IMR-90 (cell line): ENCODE measurements around the gene PKD1L1. TPM values are rescaled to one million over a fixed set of nuclear protein-coding genes. Genes with fewer than 3 reads are reported as not detected.

Source experiments
- ATAC-seq: fragments of 200-7000 bp; cut with Tn5 transposase; 2 replicates; pipeline ENCODE4 v1.9.1; 2020; ENCODE audit warnings: low read depth, mild to moderate bottlenecking, moderate library complexity
- BruUV-seq: library from RNA; stranded (reverse); fragments of 400-500 nt; replicated peaks from 2 replicates; lab custom pipeline; 2021; lab: Mats Ljungman, UMichigan
- CTCF ChIA-PET: fragments of 300-600 bp; formaldehyde crosslinking; extraction: SDS; loops from one replicate; lab custom pipeline; 2021; ENCODE audit warnings: antibody characterized with exemption; lab: Yijun Ruan, JAX
- POLR2A ChIA-PET: fragments of 300-600 bp; sonication (Branson Sonifier 250); formaldehyde crosslinking; loops from one replicate; lab custom pipeline; 2022; ENCODE audit warnings: antibody characterized with exemption; ENCODE audit not compliant: unreplicated experiment; lab: Charles Lee
- DNase-seq: peaks from one replicate; pipeline ENCODE4 v3.0.0; 2013
- H2AFZ ChIP-seq: replicated peaks from 2 replicates; pipeline ENCODE3; 2013; ENCODE audit warnings: low read length, mild to moderate bottlenecking; ENCODE audit not compliant: poor library complexity
- H2AK5ac ChIP-seq: 2 replicates; pipeline ENCODE4 v1.6.1; 2013; ENCODE audit warnings: low read depth, low read length, inconsistent platforms
- H2AK9ac ChIP-seq: replicated peaks from 2 replicates; pipeline ENCODE3; 2013; ENCODE audit warnings: mild to moderate bottlenecking, low read depth, low read length, moderate library complexity; ENCODE audit not compliant: poor library complexity
- H2BK120ac ChIP-seq: 2 replicates; pipeline ENCODE4 v1.6.1; 2013; ENCODE audit warnings: low read depth, low read length, inconsistent platforms
- H2BK15ac ChIP-seq: 3 replicates; pipeline ENCODE4 v1.6.1; 2013; ENCODE audit warnings: low read depth, low read length, inconsistent platforms
- H2BK20ac ChIP-seq: 2 replicates; pipeline ENCODE4 v1.6.1; 2013; ENCODE audit warnings: low read depth, mild to moderate bottlenecking, inconsistent platforms, low read length, moderate library complexity
- H2BK5ac ChIP-seq: 2 replicates; pipeline ENCODE4 v1.6.1; 2013; ENCODE audit warnings: mild to moderate bottlenecking, low read depth, low read length, inconsistent platforms; ENCODE audit not compliant: poor library complexity, severe bottlenecking
- H3K14ac ChIP-seq: replicated peaks from 2 replicates; pipeline ENCODE4 v1.6.1; 2013; ENCODE audit warnings: low read depth, low read length, inconsistent platforms
- H3K18ac ChIP-seq: 2 replicates; pipeline ENCODE4 v1.6.1; 2013; ENCODE audit warnings: low read depth, low read length, control low read depth
- H3K23ac ChIP-seq: 2 replicates; pipeline ENCODE4 v1.6.1; 2013; ENCODE audit warnings: low read depth, low read length, inconsistent platforms
- H3K27ac ChIP-seq: 2 replicates; pipeline ENCODE4 v1.5.1; 2013; ENCODE audit warnings: mild to moderate bottlenecking, control low read depth, low read length; ENCODE audit not compliant: insufficient read depth
- H3K27me3 ChIP-seq: 2 replicates; pipeline ENCODE4 v1.6.1; 2013; ENCODE audit warnings: low read length; ENCODE audit not compliant: control insufficient read depth, insufficient read depth
- H3K36me3 ChIP-seq: 2 replicates; pipeline ENCODE4 v1.6.1; 2013; ENCODE audit warnings: low read length, mixed read lengths; ENCODE audit not compliant: control insufficient read depth, insufficient read depth
- H3K4ac ChIP-seq: 2 replicates; pipeline ENCODE4 v1.6.1; 2013; ENCODE audit warnings: low read depth, low read length, inconsistent platforms
- H3K4me1 ChIP-seq: 2 replicates; pipeline ENCODE4 v1.6.1; 2013; ENCODE audit warnings: low read length, mixed read lengths; ENCODE audit not compliant: control insufficient read depth, insufficient read depth
- H3K4me2 ChIP-seq: 2 replicates; pipeline ENCODE4 v1.6.1; 2013; ENCODE audit warnings: low read depth, mild to moderate bottlenecking, control low read depth, low read length, moderate library complexity
- H3K4me3 ChIP-seq: 2 replicates; pipeline ENCODE4 v1.5.1; 2013; ENCODE audit warnings: low read depth, mild to moderate bottlenecking, control low read depth, low read length, moderate library complexity; ENCODE audit not compliant: insufficient read depth
- H3K56ac ChIP-seq: 2 replicates; pipeline ENCODE4 v1.6.1; 2013; ENCODE audit warnings: low read length, inconsistent platforms; ENCODE audit not compliant: insufficient read depth; ENCODE audit errors: extremely low read depth
- H3K79me1 ChIP-seq, 2 experiments: 2 replicates each; pipeline ENCODE4 v1.6.1; 2013; ENCODE audit warnings: low read length in 2 of 2, inconsistent platforms in 1 of 2, low read depth in 1 of 2
- H3K9ac ChIP-seq: 2 replicates; pipeline ENCODE4 v1.6.1; 2013; ENCODE audit warnings: low read depth, low read length, control low read depth
- H3K9me1 ChIP-seq: 2 replicates; pipeline ENCODE4 v1.6.1; 2013; ENCODE audit warnings: low read length, inconsistent platforms; ENCODE audit not compliant: insufficient read depth
- H3K9me3 ChIP-seq: 2 replicates; pipeline ENCODE4 v1.6.1; 2013; ENCODE audit warnings: low read length; ENCODE audit not compliant: control insufficient read depth, insufficient read depth
- H4K20me1 ChIP-seq: 2 replicates; pipeline ENCODE4 v1.6.1; 2013; ENCODE audit warnings: low read length, inconsistent platforms; ENCODE audit not compliant: insufficient read depth
- H4K5ac ChIP-seq: 2 replicates; pipeline ENCODE4 v1.6.1; 2013; ENCODE audit warnings: mild to moderate bottlenecking, low read depth, low read length, control low read depth
- H4K8ac ChIP-seq, 2 experiments: 2 replicates each; pipeline ENCODE4 v1.6.1; 2013; ENCODE audit warnings: low read depth in 2 of 2, low read length in 2 of 2, control low read depth in 1 of 2, inconsistent platforms in 1 of 2
- H4K91ac ChIP-seq: 2 replicates; pipeline ENCODE4 v1.6.1; 2013; ENCODE audit warnings: low read depth, low read length, inconsistent platforms; ENCODE audit not compliant: insufficient read depth
- BHLHE40 ChIP-seq: fragments of 150-350 bp; IDR thresholded peaks from 2 replicates; pipeline ENCODE4 v1.6.1; 2016; ENCODE audit warnings: mild to moderate bottlenecking, low read depth, low read length
- CEBPB ChIP-seq: IDR thresholded peaks from 2 replicates; pipeline ENCODE4 v1.6.1; 2012; ENCODE audit warnings: low read depth, low read length, improper control_type of control experiment
- CHD1 ChIP-seq: IDR thresholded peaks from 2 replicates; pipeline ENCODE4 v1.6.1; 2012; ENCODE audit warnings: low read depth, low read length, improper control_type of control experiment
- CTCF ChIP-seq: conservative IDR thresholded peaks from 2 replicates; pipeline ENCODE4 v1.5.1; 2012; ENCODE audit warnings: mild to moderate bottlenecking, low read depth, low read length, improper control_type of control experiment
- ELK1 ChIP-seq: fragments of 150-350 bp; IDR thresholded peaks from 2 replicates; pipeline ENCODE4 v1.6.1; 2016; ENCODE audit warnings: low read depth, mild to moderate bottlenecking, low read length, moderate library complexity, borderline replicate concordance
- FOS ChIP-seq: fragments of 150-350 bp; IDR thresholded peaks from 2 replicates; pipeline ENCODE4 v1.6.1; 2016; ENCODE audit warnings: low read depth, low read length
- MAFK ChIP-seq: IDR thresholded peaks from 2 replicates; pipeline ENCODE4 v1.6.1; 2012; ENCODE audit warnings: low read depth, low read length, improper control_type of control experiment
- MAZ ChIP-seq: IDR thresholded peaks from 2 replicates; pipeline ENCODE4 v1.6.1; 2012; ENCODE audit warnings: low read depth, mild to moderate bottlenecking, low read length, improper control_type of control experiment, moderate library complexity, borderline replicate concordance
- MXI1 ChIP-seq: IDR thresholded peaks from 2 replicates; pipeline ENCODE4 v1.6.1; 2012; ENCODE audit warnings: low read depth, mild to moderate bottlenecking, low read length, moderate library complexity, borderline replicate concordance
- NFE2L2 ChIP-seq: fragments of 150-350 bp; IDR thresholded peaks from 2 replicates; pipeline ENCODE4 v1.6.1; 2016; ENCODE audit warnings: low read depth, mild to moderate bottlenecking, low read length
- POLR2A ChIP-seq: IDR thresholded peaks from 2 replicates; pipeline ENCODE4 v1.6.1; 2012; ENCODE audit warnings: mild to moderate bottlenecking, low read depth, low read length
- RAD21 ChIP-seq: IDR thresholded peaks from 2 replicates; pipeline ENCODE4 v1.6.1; 2012; ENCODE audit warnings: low read length, improper control_type of control experiment
- RCOR1 ChIP-seq: IDR thresholded peaks from 2 replicates; pipeline ENCODE4 v1.6.1; 2012; ENCODE audit warnings: mild to moderate bottlenecking, low read length, improper control_type of control experiment; ENCODE audit not compliant: insufficient replicate concordance
- RFX5 ChIP-seq: IDR thresholded peaks from 2 replicates; pipeline ENCODE4 v1.8.0; 2012; ENCODE audit warnings: low read depth, mild to moderate bottlenecking, low read length, moderate library complexity
- SMC3 ChIP-seq: fragments of 150-350 bp; IDR thresholded peaks from 2 replicates; pipeline ENCODE4 v1.6.1; 2016; ENCODE audit warnings: low read depth, mild to moderate bottlenecking, antibody characterized with exemption, low read length, moderate library complexity
- WGBS, 2 experiments: methylation state at CpG; one replicate each; pipeline versions ENCODE4 v1.1.5 to v1.1.7; 2013; ENCODE audit warnings: missing lambda C conversion rate in 2 of 2; ENCODE audit not compliant: insufficient read length in 1 of 2; ENCODE audit errors: extremely low coverage in 2 of 2; 5-methylcytosine and 5-hydroxymethylcytosine counted together
- dilution Hi-C: fragments of 300-500 bp; cut with HindIII; formaldehyde crosslinking; loops from one replicate; pipeline ENCODE4 v1.14.3; 2018; ENCODE audit warnings: low sequenced_read_pairs; ENCODE audit not compliant: unreplicated experiment
- in situ Hi-C: fragments of 300-500 bp; cut with MboI; formaldehyde crosslinking; loops from 3 replicates; pipeline ENCODE4 v1.14.3; 2019; ENCODE audit warnings: low sequenced_read_pairs, inconsistent platforms, mixed read lengths
- intact Hi-C: fragments of 100-400 bp; cut with micrococcal nuclease; formaldehyde crosslinking; loops from 2 replicates; pipeline ENCODE4 v1.10.0; 2022
- polyA plus RNA-seq, 3 experiments: library from polyadenylated mRNA; depleted of rRNA; stranded (reverse); fragments of >200 nt; gene quantifications; 2 replicates each; pipeline ENCODE4 v1.2.3, GENCODE V29; 2012; ENCODE audit warnings: low replicate concordance in 1 of 3
- total RNA-seq: library from RNA; depleted of rRNA; stranded (reverse); fragments of >200 nt; gene quantifications from 2 replicates; pipeline ENCODE4 v1.2.3, GENCODE V29; 2012
- TF ChIP-seq, protein P1 (sequence below): fragments of 150-350 bp; IDR thresholded peaks from 2 replicates; pipeline ENCODE4 v1.6.1; 2017; ENCODE audit warnings: mild to moderate bottlenecking, antibody characterized with exemption, low read length, low read depth

Gene PKD1L1
- total and polyA plus RNA-seq, 2 of the 4 experiments (the other 2 are of a cell fraction), result under 0.01 to 0.15 TPM

GRCh38 chr7:47836080-47836479, 112.2 kb downstream of the PKD1L1 start:
- no peak for ATAC-seq
- Histone ChIP-seq H3K14ac (no peak overlapping the region), H3K79me1 (no peaks in the 10 kb centered on the region), H3K4ac (no peak overlapping the region), H4K91ac (no peak overlapping the region), H4K20me1 (no peaks in the 10 kb centered on the region), H3K4me2 (no peak overlapping the region), H4K8ac (no peak overlapping the region), H3K4me1 (peaks cover under 1% of the 10 kb centered on the region; the same call in 1 of the 2 replicates), H3K9ac (no peak overlapping the region), H3K27ac (no peak overlapping the region), H2BK5ac (no peak overlapping the region), H2BK15ac (no peak overlapping the region), H4K5ac (no peak overlapping the region), H3K4me3 (no peak overlapping the region), H2BK20ac (no peak overlapping the region), H3K18ac (no peak overlapping the region), H3K36me3 (no peaks in the 10 kb centered on the region), H2BK120ac (no peak overlapping the region), H2AK5ac (no peak overlapping the region), H3K56ac (no peak overlapping the region), H2AFZ (no peak overlapping the region), H3K9me1 (0 out of 2 replicates have a peak, but pooled peaks cover 5% of the 10 kb centered on the region), H3K27me3 (peaks cover 23% of the 10 kb centered on the region; the same call in 1 of the 2 replicates), H3K9me3 (no peaks in the 10 kb centered on the region), H2AK9ac (no peak overlapping the region), H3K23ac (no peak overlapping the region)
- ChIA-PET POLR2A (no interaction called here), CTCF (no interaction called here)
- intact Hi-C loops (no loop called here), in situ Hi-C loops (no loop called here), dilution Hi-C loops (no loop called here)
- 90% methylated on average over 8 of the region's 11 CpGs; no CpG with 5 or more reads in 1 of the 2 experiments for WGBS, 2 experiments
- TF ChIP-seq RCOR1, result no peak
- TF ChIP-seq SMC3, result no peak
- TF ChIP-seq MAZ, result no peak
- TF ChIP-seq MAFK, result no peak
- no peak for TF ChIP-seq NFE2L2
- no peak for TF ChIP-seq RAD21
- no peak for TF ChIP-seq RFX5
- no peak for TF ChIP-seq BHLHE40
- TF ChIP-seq CEBPB, result no peak
- no peak for TF ChIP-seq CHD1
- TF ChIP-seq ELK1, result no peak
- TF ChIP-seq, protein P1, sequence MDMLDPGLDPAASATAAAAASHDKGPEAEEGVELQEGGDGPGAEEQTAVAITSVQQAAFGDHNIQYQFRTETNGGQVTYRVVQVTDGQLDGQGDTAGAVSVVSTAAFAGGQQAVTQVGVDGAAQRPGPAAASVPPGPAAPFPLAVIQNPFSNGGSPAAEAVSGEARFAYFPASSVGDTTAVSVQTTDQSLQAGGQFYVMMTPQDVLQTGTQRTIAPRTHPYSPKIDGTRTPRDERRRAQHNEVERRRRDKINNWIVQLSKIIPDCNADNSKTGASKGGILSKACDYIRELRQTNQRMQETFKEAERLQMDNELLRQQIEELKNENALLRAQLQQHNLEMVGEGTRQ, result no peak
- no peak for TF ChIP-seq FOS
- no peak for TF ChIP-seq CTCF
- no peak for TF ChIP-seq POLR2A
- TF ChIP-seq MXI1, result no peak
- DNase-seq, result no peak
- no TSS peak for BruUV-seq
